ENCODE data around the gene CROCC2. TPM values are rescaled to one million over a fixed set of nuclear protein-coding genes. Genes with fewer than 3 reads are reported as not detected.

CROCC2 gene
- polyA plus RNA-seq, 1 donor (not counting 4 experiments of a cell fraction or from before 2014, with no cell fraction given): not detected

DNA sequence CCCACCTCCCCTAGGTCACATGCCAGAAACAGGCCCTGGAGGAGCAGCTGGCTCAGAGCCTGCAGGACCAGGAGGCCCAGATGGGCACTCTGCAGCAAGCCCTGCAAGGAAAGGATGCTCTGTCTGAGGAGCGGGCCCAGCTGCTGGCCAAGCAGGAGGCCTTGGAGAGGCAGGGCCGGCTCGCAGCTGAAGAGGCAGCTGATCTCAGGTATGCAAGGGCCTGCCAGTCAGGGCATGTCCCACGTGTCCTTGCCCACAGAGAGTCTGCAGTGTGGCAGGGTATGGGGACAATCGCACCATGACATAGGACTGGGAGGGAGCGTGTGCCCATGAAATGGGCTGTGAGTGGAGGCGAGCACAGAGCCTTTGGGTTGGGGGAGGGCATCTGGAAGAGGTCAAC, 39.9 kb downstream of the CROCC2 start:
- Histone ChIP-seq H3K27ac (ENCODE audit: control insufficient read depth, insufficient read depth, low read length) (no peak overlapping the region), H2AFZ (ENCODE audit: control insufficient read depth, low read length) (no peak overlapping the region), H3K4me2 (ENCODE audit: control insufficient read depth, extremely low read depth, insufficient read depth, low read depth, low read length) (no peak overlapping the region), H3K79me2 (ENCODE audit: control insufficient read depth, insufficient read depth, low read length) (no peaks in the 10 kb centered on the region), H3K36me3 (ENCODE audit: control insufficient read depth in 2 of 2, extremely low read depth in 1 of 2, insufficient read depth in 2 of 2, low read length in 2 of 2) (no peaks in the 10 kb centered on the region), H3K27me3 (ENCODE audit: control insufficient read depth, extremely low read depth, insufficient read depth, low read length) (no peaks in the 10 kb centered on the region), H3K9ac (ENCODE audit: control insufficient read depth, extremely low read depth, insufficient read depth, low read length) (no peak overlapping the region), H4K20me1 (ENCODE audit: control insufficient read depth, extremely low read depth, insufficient read depth, low read length) (no peaks in the 10 kb centered on the region), H3K9me1 (ENCODE audit: control insufficient read depth, extremely low read depth, insufficient read depth, low read length) (no peaks in the 10 kb centered on the region), H3K4me1 (ENCODE audit: control insufficient read depth, extremely low read depth, insufficient read depth, low read length) (peaks cover 6% of the 10 kb centered on the region), H3K9me3 (ENCODE audit: control insufficient read depth, low read depth, low read length) (no peaks in the 10 kb centered on the region), H3K4me3 (ENCODE audit: control insufficient read depth in 2 of 3, extremely low read depth in 1 of 3, insufficient read depth in 2 of 3, low read depth in 1 of 3, low read length in 3 of 3) (no peak overlapping the region)
- FAIRE-seq: no peak
- TF ChIP-seq, protein P1, sequence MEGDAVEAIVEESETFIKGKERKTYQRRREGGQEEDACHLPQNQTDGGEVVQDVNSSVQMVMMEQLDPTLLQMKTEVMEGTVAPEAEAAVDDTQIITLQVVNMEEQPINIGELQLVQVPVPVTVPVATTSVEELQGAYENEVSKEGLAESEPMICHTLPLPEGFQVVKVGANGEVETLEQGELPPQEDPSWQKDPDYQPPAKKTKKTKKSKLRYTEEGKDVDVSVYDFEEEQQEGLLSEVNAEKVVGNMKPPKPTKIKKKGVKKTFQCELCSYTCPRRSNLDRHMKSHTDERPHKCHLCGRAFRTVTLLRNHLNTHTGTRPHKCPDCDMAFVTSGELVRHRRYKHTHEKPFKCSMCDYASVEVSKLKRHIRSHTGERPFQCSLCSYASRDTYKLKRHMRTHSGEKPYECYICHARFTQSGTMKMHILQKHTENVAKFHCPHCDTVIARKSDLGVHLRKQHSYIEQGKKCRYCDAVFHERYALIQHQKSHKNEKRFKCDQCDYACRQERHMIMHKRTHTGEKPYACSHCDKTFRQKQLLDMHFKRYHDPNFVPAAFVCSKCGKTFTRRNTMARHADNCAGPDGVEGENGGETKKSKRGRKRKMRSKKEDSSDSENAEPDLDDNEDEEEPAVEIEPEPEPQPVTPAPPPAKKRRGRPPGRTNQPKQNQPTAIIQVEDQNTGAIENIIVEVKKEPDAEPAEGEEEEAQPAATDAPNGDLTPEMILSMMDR (optimal IDR thresholded peaks at IDR 0.05 in 1 of 3, IDR thresholded peaks at IDR 0.05 in 1 of 3, conservative IDR thresholded peaks at IDR 0.05 in 1 of 3; ENCODE audit: extremely low read depth in 1 of 3, insufficient read depth in 2 of 3, low read length in 3 of 3): no peak
- no peak for TF ChIP-seq EZH2 (IDR thresholded peaks at IDR 0.05; ENCODE audit: low read length)
- dilution Hi-C loops (cut with MboI; ENCODE audit: extremely low pct_ligation_motif_present, low sequenced_read_pairs): no loop called here
- no peak for DNase-seq (ENCODE audit: low read depth, low spot score)

DNA sequence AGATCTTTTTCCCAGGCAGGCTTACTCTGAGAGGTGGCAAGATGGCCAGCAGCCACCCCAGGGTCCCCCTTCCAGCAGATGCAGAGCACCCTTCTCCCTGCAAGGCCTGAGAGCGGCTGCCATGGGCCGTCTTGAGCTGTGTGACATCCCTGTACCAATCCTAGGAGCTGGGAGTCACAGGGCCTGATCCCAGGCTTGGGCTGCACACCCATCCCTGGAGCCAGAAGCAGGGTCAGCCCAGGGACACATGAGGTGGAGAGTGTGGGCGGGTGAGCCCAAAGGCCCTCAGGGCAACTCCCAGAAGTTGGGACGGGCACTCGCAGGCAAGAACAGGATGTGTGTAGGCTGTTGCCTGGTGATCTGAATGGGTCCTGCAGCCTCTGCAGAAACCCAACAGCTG, 40.5 kb downstream of the CROCC2 start:
- DNase-seq (ENCODE audit: low read depth, low spot score) (no peak), FAIRE-seq (no peak)
- Histone ChIP-seq H3K4me2 (ENCODE audit: control insufficient read depth, extremely low read depth, insufficient read depth, low read depth, low read length) (no peak overlapping the region), H3K9ac (ENCODE audit: control insufficient read depth, extremely low read depth, insufficient read depth, low read length) (no peak overlapping the region), H3K27me3 (ENCODE audit: control insufficient read depth, extremely low read depth, insufficient read depth, low read length) (no peaks in the 10 kb centered on the region), H3K27ac (ENCODE audit: control insufficient read depth, insufficient read depth, low read length) (no peak overlapping the region), H3K4me1 (ENCODE audit: control insufficient read depth, extremely low read depth, insufficient read depth, low read length) (peaks cover 6% of the 10 kb centered on the region), H3K9me1 (ENCODE audit: control insufficient read depth, extremely low read depth, insufficient read depth, low read length) (no peaks in the 10 kb centered on the region), H4K20me1 (ENCODE audit: control insufficient read depth, extremely low read depth, insufficient read depth, low read length) (no peaks in the 10 kb centered on the region), H3K79me2 (ENCODE audit: control insufficient read depth, insufficient read depth, low read length) (no peaks in the 10 kb centered on the region), H3K4me3 (ENCODE audit: control insufficient read depth in 2 of 3, extremely low read depth in 1 of 3, insufficient read depth in 2 of 3, low read depth in 1 of 3, low read length in 3 of 3) (no peak overlapping the region), H3K36me3 (ENCODE audit: control insufficient read depth in 2 of 2, extremely low read depth in 1 of 2, insufficient read depth in 2 of 2, low read length in 2 of 2) (no peaks in the 10 kb centered on the region), H2AFZ (ENCODE audit: control insufficient read depth, low read length) (no peak overlapping the region), H3K9me3 (ENCODE audit: control insufficient read depth, low read depth, low read length) (no peaks in the 10 kb centered on the region)
- dilution Hi-C loops (cut with MboI; ENCODE audit: extremely low pct_ligation_motif_present, low sequenced_read_pairs): no loop called here
- TF ChIP-seq, protein P1 (optimal IDR thresholded peaks at IDR 0.05 in 1 of 3, IDR thresholded peaks at IDR 0.05 in 1 of 3, conservative IDR thresholded peaks at IDR 0.05 in 1 of 3; ENCODE audit: extremely low read depth in 1 of 3, insufficient read depth in 2 of 3, low read length in 3 of 3): no peak
- no peak for TF ChIP-seq EZH2 (IDR thresholded peaks at IDR 0.05; ENCODE audit: low read length)

Measured in keratinocyte (primary cell).